GM20431 (cell line): ENCODE data around the gene MTHFD1L.

ENCODE experiments used
- in situ Hi-C: fragments of 300-500 bp; cut with MseI, MboI; formaldehyde crosslinking; loops from one replicate; pipeline ENCODE4 v1.15.0; 2020; ENCODE audit warnings: low sequenced_read_pairs; ENCODE audit not compliant: unreplicated experiment

The MTHFD1L gene

DNA sequence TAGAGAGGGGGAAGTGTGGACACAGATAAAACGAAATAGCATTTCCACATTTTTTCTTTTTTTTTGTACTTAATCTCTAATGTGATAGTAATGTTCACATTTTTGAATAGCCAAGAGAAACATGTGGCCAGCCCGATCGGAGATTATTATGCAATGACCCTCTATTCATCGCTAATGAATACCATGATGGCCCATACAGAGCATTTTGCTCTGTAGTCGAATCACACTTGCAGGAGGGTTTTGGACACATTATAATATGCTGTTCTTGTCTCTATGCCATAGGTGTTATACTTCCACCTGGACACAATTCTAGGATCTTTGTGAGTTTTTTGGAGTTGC is 60.1 kb downstream of the MTHFD1L start:
- in situ Hi-C loops = no loop called here

DNA sequence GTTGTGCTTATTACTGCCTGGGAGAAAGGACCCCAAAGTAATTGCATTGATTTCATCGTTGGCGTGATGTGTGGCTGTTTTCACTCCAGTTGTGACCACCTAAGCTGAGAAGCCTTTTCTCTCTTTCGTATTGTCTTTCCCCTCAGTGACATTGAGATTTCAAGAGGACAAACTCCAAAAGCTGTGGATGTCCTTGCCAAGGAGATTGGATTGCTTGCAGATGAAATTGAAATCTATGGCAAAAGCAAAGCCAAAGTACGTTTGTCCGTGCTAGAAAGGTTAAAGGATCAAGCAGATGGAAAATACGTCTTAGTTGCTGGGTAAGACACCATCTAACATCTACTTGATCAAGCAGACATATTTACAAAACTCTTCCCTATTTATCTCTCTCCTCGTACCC is 60.5 kb downstream of the MTHFD1L start:
- in situ Hi-C loops = no loop called here

DNA sequence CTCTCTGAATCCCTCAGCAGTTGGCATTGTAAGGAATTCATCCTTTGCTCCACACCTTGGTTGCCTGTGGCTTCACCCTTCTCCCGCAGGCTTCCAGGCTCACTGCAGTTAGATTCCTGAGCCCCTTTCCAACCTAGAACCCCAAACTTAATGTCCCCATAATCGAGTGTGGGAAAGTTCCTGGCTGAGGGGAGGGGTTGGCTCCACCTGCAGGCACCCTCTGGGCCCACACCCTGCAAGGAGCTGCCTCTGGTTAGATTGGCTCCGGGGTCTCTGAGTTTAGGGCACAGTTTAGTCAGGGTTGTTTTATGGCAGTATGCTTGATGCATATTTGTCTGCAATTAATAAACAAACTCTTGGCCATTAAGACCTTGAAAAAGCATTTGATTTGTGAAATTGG is 63.4 kb downstream of the MTHFD1L start:
- in situ Hi-C loops = no loop called here

DNA sequence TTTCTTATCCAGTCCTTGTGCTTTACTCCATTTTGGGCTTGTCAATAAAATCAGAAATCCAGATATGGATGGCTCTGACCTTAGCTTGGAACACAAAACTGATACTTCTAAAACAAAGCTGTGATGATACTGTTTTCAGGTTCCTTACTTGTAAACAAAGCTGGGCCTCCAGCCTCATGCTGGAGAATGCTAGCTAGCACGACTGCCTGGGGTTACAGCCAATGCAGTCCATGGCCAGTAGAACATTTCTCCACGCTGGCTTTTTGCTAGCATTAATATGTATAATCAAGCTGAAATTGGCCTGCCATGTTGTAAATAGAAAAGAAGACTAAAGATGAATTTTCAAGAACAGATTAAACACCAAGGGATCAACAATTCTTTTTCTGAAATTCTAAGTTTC is 63.9 kb downstream of the MTHFD1L start:
- in situ Hi-C loops = no loop called here

DNA sequence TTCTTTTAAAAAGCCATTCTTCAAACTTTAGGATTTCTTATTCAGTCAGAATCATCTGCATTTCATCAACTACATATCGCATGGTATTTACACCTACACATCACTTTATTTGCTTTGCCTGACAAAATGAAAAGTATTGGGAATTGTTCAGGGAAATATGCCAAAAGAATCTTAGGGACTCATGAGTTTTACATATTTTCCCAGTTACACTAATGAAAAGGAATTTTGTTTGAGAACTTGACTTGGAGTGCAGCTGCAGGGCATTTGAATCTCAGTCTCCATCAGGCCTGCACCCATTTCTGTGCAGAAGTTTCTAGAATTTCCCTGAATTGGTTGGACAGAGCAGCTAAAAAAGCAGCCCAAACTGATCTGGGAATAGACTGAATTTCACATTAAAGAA is 65.3 kb downstream of the MTHFD1L start:
- in situ Hi-C loops = no loop called here

DNA sequence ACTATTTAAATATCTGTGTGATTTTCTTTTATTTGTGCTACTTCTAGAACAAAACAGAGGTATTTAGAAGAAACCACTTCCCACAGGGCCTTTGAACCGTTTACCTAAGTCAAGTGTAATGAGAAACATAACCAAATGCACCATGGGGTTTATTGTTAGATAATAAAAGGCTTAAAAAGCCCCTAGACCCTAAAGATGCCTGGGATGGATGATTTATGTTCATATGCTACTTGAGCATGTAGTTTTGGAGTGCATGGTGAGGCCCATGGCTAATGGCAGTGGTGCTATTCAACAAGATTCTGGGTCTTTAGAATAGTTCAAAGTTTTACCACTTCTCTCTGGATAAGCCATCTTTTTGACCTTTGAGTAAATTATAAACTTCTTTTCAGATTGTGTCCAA is 65.9 kb downstream of the MTHFD1L start:
- in situ Hi-C loops = no loop called here

DNA sequence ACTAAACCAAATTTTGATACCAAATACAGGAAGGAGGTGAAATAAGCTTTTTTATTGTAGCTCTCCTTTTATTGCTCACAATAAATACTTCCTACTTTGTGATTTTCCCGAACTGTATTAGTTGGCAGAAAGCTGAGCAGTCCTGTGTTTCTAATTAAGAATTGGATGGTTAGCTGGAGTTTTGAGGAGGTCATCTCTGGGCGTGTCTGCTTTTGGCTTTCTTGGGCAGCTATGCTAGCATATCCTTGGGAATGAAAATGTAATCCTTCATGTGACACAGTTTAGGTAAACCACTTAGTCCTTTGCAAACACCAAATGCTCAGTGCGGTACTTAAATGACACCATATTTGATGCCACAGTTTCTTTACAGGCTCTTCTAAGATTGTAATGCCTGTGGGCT is 67.5 kb downstream of the MTHFD1L start:
- in situ Hi-C loops = no loop called here

DNA sequence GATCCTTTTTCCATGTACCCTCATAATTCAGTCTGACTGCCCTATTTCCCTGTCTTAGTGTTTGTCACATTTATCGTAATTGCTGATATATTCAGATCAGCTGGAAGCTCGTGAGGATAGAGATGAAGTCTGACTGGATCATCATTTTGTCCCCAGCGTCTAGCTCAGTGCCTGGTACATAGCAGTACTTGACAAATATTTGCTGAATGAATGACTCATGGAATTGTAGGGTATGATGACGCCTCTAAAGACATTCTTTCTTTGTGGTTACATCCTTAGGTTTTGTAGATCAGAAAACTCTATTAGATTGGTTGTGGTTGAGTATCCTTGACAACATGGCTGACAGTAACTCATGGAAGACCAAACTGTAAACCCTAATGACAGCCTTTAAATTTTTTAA is 68.9 kb downstream of the MTHFD1L start:
- in situ Hi-C loops = no loop called here

DNA sequence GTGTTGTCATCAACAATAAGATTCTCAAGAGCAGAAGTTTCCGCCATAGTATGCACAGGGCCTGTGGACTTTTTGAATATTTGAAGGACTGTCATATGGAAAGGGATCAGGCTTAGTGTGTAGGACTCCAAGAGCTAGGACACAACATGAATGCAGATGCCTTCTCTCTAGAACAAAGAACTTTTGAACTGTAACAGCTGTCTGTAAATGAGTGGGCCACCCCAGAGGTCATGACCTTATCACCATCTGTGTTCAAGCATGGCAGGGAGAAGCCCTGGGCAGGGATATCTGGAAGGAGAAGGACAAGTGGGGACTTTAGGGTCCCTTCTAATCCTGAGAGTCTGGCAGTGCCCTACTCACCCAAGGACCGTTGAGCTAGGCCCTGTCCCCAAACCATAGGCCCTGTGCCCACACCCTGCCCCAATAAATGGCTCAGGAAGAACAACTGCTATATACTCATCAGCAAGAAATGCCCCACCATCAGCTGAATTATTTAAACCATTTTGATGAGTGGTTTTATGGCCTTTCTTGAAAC is 70.6 kb downstream of the MTHFD1L start:
- in situ Hi-C loops = no loop called here

DNA sequence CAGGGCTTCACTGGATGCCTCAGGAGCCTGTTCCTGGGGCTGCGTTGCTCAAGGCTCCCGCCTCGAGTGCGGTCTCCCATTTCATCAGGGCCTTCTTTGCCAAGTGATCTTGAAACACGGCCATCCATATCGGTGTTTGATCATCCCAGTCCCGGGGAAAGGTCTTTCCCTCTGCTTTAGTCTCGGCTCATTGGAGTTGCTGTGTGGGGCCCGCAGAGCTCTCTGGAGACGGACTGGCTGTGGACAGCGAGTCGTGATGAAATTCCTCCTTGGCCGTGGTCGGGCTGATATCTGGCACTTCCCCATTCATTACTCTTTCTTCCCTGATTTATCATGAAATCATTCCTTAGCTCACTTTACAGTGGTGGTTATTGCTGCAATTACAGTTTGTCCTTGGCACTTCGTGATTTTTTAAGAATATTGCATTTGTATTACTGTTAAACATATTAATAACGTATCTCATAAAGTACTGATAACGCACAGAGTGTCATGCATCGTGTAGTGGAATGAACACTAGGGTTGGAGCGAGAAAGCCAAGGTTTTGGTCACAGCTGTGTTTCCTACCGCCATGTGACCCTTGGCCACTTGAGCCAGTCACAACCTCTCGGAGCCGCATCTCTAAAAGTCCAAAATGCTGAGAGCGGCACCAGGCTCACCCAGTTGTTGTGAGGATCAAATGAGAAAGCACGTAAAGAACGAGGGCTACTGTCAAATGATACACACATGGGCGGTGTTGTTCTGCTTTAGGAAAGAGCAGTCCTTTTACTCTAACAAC is 71.8 kb downstream of the MTHFD1L start:
- in situ Hi-C loops = no loop called here

DNA sequence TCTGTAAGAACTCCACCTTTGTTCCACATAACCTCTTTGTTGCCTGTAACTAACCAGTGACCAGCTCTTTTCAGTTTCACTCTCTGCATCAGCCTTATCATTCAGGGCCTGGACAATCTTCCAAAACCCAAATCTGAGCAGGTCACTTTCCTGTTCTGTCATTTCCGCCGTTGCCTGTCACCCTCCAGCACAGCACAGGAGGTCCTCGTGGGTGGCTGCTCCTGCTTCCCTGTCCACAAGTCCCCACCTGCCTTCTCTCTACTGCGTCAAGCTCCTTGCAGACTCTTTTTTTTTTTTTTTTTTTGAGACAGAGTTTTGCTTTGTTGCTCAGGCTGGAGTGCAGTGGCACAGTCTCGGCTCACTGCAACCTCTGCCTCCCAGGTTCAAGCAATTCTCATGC is 73.9 kb downstream of the MTHFD1L start:
- in situ Hi-C loops = no loop called here

DNA sequence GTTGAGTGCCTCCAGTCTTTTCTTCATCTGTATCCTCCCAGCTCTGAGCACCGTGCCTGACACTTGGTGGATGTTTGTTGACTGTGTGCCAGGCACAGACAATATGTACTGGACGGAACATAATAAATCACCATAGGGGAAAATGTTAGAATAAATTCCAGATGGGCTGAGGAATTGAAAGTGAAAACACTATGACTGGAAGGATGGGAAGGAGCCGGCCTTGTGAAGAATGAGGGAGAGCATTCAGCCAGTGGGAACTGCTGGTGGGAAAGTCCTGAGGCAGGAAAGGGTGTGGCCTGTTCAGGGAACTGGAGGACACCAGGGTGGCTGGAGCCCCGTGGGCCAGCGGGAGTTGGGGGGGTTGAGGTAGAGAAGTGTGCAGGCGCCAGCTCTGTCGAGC is 75.4 kb downstream of the MTHFD1L start:
- in situ Hi-C loops = no loop called here

DNA sequence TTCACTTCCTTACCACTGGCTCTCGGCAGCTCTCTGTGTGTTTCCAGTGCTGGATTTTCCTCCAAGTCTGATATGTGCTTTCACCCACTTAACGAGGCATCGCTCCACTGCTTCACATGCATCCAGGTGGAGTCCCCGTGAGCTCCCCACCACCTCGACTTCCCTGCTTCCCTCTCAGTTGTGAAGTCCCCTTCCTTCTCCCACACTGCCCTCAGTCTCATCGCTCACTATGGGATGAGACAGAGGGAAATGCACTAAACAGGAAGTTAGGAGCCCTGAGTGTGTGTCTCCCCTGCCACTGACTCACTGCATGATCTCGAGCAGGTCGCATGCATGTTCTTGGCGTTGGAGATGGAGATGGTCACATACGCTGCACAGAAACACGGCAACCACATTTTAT is 84.0 kb downstream of the MTHFD1L start:
- in situ Hi-C loops = no loop called here

DNA sequence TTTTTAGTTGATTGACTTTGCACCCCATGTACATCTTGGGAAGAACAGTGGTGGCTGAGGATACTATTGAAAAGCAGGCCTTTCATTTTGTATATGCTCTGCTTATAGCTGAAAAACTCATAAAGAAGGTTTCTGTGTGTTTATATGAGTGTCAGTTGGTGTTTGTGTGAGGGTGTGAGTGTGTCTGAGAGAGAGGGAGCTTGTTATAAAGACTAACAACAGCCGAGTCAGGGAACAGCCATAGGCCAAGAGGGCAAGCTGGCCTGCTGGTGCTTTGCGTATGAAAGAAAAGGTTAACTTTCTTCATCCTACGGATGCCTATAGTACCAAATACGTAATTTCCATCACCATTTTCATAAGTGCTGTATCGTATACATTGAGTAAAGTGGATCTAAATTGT is 88.3 kb downstream of the MTHFD1L start:
- in situ Hi-C loops = no loop called here

DNA sequence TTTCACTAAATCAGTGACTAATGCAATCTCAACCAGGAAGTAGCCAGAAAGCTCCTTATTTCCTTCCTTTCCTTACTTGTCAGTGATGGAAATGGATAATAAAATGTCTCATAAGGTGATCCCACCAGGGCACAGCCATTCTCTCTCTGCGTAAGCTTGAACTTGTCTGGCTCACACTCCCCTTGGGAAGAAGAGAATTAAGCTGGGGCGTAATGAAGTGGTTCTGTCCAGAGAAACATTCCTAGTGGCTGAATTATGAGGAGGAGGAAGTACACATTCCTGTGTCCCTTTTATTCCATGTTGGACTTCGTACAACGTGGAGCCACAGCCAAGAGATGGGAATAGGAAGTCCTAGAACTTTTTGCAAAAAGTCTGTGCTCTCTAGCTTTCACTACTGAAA is 93.7 kb downstream of the MTHFD1L start:
- in situ Hi-C loops = no loop called here

DNA sequence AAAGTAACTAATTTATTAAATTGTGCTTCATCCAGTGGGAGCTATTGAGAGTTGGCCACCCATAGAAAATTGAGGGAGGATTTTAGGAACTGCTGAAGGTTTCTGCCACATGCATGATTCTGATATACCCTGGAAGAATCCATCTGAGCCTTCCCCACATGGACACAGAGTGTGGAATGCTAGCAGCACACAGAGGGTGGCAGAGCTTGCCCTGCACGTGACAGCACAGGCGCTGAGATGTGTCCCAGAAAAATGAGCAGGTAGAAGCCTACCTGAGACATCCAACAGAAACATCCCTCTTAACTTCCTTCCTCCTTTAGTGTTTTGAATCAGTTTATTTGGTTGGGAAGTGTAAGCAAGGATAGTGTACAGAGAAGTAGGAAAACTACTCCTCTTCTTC is 96.9 kb downstream of the MTHFD1L start:
- in situ Hi-C loops = no loop called here

DNA sequence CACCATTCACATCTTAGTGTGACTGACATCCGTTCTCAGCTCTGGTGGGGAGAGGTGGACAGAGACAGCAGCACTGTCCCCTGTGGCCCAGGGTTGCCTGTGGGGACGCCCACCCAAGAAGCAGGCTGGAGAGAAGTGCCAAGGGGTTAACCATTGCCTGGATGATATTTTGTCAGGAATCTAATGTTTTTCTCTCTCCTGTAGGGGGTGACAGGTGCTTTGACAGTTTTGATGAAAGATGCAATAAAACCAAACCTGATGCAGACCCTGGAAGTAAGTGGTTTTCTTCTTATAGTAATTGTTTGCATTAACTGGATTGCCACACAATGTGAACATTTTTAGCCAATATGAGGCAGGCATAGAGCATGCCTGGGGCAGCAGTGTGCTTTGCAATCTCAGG is 99.3 kb downstream of the MTHFD1L start:
- in situ Hi-C loops = no loop called here

DNA sequence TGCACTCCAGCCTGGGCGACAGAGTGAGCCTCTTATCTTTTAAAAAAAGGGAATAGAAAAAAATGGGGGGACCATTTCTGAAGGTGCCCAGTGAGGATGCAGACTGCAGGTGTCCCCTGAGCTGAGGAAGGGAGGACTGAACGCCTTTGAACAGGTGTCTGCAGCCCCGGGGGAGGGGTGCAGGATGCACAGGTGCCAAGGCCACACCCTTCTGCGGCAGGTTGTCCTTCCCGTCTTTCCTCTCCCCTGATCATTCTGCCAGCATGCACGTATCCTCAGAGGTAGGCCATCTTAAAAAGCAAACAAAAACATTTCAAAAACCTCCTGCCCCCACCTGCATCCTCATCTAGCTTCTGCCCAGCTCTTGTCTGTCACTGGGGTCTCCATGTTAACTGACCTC is 101.3 kb downstream of the MTHFD1L start:
- in situ Hi-C loops = no loop called here

DNA sequence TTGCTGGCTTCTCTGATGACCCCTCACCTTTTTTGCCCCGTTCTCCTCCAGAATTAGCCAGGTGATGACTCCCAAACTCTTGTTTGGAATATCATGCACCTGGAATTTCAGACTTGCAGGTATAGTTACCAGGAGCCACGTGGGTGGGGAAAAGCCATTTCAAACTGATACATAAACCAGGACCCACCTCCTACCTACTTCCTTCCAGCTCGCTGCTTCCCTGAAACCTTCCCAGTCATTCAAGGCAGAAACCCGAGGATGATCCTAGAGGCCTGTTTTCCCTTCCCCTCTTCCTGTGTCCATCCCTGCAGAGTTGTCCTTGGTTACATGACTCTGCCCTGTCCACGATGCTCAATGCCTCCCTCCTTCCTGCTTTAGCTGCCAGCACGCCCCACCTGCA is 101.9 kb downstream of the MTHFD1L start:
- in situ Hi-C loops = no loop called here

DNA sequence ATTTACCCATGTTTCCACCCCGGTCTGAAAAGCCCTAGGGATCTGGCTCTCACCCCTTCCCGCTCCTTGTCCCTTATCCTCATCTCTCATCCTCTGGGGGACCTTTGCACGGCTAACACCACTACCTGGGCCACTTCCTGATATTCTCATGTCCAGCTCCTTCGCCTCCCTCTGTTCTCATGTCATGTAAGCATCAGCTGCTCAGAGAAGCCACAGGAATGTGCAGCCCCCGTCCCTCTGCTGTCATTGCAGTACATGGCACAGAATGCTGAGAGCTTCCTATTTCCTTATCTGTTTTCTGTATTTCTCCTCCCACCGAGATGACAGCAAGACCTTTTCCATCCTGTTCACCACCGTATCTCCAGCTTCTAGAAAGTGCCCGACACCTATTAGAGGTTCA is 102.4 kb downstream of the MTHFD1L start:
- in situ Hi-C loops = no loop called here

DNA sequence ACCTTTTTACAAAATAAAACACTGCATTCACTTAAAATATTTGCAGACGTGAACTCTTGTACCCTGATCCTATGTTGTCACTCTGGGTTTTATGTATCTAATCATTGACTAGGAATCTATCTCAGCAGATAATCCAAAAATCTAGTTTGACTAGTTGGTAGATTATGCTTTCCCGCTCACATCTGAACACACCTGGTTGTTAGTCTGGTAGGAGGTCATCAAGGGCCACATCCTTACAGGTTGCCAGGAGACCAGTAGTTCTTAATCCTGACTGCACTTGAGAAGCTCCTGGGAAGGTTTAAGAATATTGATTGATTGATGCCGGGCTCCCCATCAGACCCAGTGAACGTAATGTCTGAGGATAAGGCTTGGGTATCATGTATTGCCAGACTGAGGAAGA is 104.4 kb downstream of the MTHFD1L start:
- in situ Hi-C loops = no loop called here

DNA sequence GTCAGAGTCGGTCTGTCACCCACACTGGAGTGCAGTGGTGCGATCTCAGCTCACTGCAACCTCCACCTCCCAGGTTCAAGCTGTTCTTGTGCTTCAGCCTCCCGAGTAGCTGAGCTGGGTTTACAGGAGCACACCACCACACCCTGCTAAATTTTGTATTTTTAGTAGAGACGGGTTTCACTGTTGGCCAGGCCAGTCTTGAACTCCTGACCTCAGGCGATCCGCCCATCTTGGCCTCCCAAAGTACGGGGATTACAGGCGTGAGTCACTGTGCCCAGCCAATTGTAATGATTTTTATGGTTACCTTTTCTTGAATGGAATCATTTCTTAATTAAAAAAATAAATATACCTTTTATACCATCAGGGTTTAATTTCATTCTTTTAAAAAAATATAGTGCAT is 105.7 kb downstream of the MTHFD1L start:
- in situ Hi-C loops = no loop called here
